ENCODE measurements around the gene CAMTA1.

Gene CAMTA1

DNA sequence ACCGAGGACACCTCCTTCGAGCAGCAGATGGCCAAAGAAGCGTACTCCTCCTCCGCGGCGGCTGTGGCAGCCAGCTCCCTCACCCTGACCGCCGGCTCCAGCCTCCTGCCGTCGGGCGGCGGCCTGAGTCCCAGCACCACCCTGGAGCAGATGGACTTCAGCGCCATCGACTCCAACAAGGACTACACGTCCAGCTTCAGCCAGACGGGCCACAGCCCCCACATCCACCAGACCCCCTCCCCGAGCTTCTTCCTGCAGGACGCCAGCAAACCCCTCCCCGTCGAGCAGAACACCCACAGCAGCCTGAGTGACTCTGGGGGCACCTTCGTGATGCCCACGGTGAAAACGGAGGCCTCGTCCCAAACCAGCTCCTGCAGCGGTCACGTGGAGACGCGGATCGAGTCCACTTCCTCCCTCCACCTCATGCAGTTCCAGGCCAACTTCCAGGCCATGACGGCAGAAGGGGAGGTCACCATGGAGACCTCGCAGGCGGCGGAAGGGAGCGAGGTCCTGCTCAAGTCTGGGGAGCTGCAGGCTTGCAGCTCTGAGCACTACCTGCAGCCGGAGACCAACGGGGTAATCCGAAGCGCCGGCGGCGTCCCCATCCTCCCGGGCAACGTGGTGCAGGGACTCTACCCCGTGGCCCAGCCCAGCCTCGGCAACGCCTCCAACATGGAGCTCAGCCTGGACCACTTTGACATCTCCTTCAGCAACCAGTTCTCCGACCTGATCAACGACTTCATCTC lies 879.1 kb downstream of the CAMTA1 start:
- DNase-seq = no peak

- no peak for DNase-seq
Measured at GRCh38 chr1:7664893-7665250, 879.6 kb downstream of the CAMTA1 start.

DNA sequence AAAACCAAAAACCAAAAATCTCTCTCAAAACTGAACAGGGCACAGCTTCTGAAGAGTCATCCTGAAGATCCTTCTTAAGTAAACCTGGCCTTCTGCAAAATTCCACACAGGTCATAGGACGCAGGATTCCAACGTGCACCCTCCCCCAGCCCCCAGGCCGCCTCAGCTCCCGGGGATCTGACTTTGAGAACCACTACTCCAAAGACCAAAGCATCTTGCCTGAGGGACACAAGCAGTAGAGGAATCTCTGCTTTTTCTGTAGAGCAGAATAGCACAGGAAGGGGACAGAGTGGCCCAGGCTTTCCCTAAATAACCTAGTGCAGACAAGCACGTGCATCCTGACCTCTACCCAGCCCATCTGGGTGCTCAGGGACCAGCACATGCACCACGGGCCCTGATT lies 881.0 kb downstream of the CAMTA1 start:
- DNase-seq = no peak

DNA sequence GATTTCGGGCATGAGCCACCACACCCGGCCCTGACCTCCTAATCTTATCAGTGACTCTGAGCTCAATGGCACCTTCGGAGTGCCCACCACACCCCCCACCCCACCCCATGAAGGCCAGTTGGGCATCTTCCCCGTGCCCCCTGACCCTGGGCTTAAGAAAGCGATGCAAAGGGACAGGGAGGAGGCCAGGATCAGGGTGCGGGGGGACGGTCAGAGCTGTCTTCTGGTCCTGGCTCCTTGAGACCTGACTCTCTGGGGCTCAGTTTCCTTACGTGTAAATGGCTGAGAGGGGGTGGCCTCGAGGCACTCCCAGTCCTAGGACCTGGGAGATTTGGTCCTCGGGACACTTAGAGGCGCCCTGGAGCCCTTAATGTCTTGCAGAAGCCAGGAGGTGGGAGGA lies 881.9 kb downstream of the CAMTA1 start:
- no peak for DNase-seq

GRCh38 chr1:7667625-7668218 lies 882.5 kb downstream of the CAMTA1 start:
- DNase-seq = peak; percentile 58 to 97

DNA sequence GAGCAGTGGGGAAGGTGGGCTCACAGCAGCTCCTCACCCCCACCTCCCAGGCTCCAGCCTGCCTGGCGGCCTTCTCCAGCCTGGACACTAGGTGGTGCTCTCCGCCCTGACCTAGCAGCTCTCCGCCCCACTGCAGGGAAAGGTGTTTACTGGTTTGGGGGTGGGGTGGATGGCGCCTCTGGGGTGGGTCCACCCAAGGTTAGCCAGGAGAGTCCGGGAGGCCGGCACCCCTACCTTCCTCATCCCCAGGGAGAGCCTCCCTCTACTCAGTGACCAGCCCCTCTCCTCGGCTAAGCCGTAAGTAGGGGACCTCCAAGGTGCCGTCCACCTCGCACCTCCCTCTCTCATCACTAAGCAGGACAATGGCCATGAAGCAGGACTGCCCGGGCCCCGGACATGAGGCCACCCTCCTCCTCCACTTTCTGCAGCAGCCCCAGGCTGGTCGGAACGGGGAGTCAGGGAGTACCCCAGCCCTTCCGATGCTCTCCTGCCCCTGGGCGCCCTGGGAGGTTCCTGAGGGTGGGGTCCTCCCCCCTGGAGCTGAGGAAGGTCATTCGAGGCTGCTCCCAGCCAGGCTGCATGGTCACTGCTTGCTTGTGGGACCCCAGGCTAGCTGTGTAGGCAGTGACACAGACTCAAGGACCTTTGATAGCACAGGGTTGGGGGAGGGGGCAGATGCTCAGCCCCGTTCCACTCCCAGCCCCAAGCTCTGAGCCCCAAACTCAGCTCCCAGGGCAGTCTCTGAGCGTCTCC lies 884.5 kb downstream of the CAMTA1 start:
- DNase-seq = peak; percentile 19 to 35

DNA sequence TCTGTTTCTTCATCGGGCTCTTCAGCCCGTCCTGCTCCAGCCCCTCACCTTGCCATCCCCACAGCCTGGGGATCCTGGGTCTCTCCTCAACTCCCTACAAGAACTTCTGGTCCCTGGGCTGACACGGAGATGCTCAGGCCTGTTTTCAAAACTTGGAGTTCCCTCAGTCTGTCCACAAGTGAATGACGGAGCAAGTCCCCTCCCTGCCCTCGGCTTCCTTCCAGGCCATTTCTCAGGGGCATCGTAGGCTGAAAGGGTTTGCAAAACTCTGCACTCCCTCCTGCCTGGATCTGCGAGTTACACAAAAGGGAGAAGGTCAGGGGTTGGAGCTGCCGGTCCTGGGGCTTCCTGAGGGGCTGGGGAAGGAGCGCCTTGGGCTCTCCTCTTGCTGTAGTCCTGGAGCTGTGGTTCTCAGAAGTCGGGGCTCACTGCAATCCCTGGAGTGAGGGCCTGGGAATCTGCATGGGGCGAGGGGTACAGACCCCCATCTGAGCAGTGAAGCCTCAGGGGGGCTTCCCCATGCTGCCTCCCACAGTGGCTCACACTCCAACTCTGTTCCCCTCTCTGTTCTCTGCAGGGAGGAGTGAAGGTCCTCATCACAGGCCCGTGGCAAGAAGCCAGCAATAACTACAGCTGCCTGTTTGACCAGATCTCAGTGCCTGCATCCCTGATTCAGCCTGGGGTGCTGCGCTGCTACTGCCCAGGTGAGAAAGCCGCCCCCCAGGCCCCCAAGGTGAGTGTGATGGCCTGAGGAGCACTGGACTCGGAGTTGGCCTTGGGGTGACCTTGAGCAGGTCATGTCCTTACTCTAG lies 885.3 kb downstream of the CAMTA1 start:
- no peak for DNase-seq

GRCh38 chr1:7671146-7671465 lies 885.9 kb downstream of the CAMTA1 start:
- no peak for DNase-seq

- no peak for DNase-seq
Measured at GRCh38 chr1:7671676-7672075, 886.4 kb downstream of the CAMTA1 start.

GRCh38 chr1:7672864-7673263 lies 887.6 kb downstream of the CAMTA1 start:
- DNase-seq = no peak

DNA sequence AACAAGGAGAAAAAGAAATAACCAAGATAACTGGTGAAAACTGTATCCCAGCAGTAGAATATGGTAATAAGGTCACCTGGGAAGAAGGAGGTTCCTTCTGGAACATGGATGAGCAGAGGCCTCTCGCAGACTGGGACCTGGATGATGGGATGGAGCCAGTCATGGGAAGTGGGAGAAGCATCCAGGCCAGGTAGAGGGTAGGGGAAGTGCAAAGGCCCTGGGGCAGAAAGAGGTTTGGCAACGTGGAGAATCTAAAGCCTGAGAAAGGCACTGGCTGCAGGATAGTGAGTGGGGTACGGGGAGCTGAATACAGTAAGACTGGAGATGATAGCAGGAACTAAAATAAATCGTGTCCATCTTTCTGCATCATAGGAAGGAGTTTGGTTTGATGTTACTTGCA lies 889.7 kb downstream of the CAMTA1 start:
- no peak for DNase-seq

DNA sequence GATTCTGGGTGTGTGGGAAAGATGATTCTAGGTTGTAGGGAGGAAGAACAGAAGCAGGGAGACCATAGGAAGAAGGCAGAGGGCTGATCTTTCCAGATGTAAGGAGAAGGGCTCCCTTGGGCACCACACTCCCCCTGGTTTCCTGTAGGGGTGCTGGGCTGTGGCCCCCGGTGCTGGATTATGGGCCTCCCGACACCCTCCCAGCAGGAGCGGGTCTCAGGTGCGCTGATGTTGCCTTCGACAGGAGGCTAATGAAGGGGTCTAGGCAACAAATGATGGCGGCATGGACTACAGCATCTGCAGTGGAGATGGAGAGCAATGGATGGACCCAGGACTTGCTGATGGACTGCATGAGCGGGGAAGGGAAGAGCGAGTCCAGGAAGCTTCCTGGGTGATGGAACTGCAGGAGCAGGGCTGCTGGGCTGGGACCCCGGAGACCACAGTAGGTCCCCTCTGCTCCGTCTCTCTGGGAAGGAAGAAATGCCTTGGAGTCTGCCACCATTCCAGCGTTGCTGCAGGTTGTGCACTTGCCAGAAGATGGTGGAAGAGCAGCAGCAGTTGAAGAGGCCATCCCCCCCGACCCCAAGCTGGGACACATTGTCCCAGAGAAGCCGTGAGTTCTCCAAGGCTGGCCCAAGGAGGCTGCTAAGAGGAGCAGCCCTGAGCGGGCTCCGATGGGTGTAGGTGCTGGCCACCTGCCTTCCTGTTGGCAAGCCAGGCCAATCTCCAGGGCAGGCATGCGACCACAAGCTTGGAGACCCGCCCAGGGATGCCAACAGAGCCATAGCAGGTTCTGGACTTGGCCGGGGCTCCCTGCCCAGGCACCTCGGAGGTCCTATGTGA lies 890.4 kb downstream of the CAMTA1 start:
- DNase-seq = no peak

DNA sequence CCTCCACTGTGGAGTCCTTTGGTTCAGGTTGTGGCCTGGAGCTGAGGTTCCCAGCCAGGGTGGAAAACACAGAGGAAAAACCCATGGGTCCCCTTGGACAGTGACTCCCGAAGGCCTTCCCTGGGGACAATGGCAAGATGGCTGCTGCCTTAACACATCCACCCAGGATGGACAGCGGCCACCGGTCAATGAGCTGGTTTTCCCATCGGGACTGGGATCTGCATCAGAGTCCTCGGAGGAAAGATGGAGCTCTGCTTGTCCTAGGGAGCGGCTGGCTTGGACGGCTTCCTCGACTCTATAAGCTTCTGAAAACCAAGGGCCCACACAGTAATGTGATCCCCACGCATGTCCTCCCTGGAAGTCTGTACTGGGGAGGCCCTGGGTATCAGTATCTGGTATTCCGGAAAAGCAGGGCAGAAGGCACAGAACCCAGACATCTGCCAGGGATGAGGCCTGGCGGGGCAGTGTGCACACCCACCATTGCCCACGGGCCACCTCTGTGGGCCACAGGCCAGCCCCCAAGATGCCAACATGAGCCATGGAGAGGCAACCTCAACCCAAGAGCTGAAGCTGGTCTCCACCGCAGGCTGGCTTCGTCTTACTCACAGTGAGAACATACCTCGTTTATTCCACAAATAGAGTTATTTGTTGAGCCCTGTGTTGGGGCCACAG lies 891.2 kb downstream of the CAMTA1 start:
- DNase-seq = no peak

DNA sequence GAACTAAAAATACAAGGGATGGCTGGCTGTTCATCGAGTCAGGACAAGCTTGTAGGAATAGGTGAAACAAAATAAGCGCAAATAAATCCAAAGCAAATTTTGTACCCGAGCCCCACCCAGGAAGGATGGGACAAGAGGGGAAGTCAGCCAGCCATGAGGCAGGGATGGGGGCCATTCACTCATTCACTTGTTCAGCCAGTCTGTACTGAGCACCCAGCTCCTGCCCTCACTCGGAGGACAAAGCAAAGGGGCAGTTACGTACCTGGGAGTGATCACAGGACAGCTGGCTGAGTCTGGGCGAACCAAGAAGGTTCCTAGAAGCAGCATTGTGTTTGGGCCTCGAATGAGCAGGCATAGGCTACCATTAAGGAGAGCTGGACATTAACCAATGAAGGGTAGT lies 891.9 kb downstream of the CAMTA1 start:
- no peak for DNase-seq

GRCh38 chr1:7677815-7678214 lies 892.6 kb downstream of the CAMTA1 start:
- DNase-seq = no peak

- DNase-seq = no peak
Measured at GRCh38 chr1:7678491-7679158, 893.4 kb downstream of the CAMTA1 start.

DNA sequence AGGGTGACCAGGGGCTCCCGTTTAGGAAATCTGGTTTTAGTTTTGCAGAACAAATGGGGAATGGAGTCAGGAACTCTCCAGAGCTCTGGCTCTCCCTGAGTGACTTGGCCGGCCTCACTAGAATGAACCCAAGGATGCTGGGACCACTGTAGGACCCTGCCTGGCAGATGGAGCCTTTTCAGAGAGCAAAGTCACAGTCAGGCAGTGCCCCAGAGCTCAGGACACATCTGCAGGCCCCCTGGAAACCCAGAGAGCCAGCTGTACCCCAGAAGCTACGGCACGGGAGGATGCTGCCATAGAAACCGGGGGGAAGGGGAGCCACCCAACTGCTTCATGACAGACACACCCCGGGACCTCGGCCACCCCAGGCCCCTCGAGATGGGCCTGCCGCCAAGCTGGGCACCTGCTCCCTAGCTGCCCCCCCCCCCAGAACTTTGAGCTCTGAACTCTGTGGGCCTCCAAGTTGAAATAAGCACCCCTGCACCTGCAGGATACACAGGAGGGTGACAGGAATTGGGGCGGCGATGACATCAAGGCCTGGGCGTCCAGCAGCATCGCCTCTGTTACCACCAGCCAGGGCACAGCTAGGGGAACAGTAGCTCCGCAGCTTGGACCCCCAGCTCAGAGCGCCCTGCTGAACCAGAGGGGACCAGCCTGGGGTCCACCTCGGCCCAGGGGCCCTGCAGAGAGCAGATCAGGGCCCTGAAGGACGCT lies 894.1 kb downstream of the CAMTA1 start:
- no peak for DNase-seq

- no peak for DNase-seq
Measured at GRCh38 chr1:7679873-7680206, 894.6 kb downstream of the CAMTA1 start.

DNA sequence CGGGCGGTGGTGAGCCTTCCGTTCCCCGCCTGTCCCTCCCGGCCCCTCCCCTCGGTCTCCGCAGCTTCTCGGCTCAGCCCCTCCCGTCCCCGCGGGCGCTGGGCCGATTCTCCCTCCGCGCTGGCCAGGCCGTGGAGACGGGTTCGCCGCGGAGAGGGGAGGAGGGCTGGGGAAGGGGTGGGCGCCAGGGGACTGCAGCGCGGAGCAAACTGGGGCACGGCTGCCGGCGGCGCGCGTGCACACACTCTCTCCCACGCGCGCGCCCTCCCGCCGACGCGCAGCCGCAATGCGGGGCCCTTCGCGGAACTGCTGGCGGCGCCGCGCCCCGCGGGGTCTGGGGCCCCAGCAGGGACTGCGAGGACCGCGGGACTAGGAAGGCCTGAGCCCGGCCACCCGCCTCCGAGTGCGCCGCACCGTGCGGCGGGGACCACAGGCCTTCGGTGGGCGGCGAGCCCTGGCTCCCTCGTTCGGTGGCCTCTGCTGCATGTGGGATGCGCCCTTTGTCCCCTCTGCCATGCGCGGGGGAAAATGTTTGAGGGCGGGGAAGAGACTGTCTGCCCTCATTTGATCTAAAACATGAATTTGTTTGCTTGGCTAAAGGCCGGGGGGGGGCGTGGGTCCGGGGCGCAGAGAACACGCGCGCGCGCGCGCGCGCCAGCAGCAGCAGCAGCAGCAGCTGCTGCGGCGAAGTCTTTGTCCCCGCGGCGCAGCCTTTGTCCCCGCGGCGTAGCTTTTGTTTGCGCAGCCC lies 895.1 kb downstream of the CAMTA1 start:
- DNase-seq = peak; percentile 13 to 50

DNA sequence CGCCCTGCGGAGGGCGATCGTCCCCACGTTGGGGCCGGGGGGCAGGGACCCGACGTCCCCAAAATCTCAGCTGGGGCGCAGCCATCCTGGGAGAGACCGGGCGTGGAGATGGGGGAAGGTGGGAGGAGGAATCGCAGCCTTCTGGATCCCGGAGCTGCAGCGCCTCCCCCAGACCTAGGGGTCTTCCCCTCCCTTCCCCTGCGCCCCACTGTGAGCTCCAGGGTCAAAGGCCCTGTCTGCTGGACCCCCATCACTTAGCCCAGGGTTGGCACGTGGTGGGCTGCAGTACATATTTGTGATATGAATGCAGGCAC lies 895.7 kb downstream of the CAMTA1 start:
- DNase-seq = no peak
